ENCODE measurements around the gene GJD4.

GRCh38 chr10:35569111-35569707 lies 35.9 kb upstream of the GJD4 start:
- TF ChIP-seq POLR2A (IDR thresholded peaks at IDR 0.05; ENCODE audit: low read depth, low read length) (no peak), MTA2 (IDR thresholded peaks at IDR 0.05; ENCODE audit: low read depth) (no peak), ZBTB33 (IDR thresholded peaks at IDR 0.05) (no peak), POLR2AphosphoS5 (IDR thresholded peaks at IDR 0.05; ENCODE audit: low read length) (no peak), RFX5 (IDR thresholded peaks at IDR 0.05; ENCODE audit: low read depth, low read length) (no peak), FOXM1 (IDR thresholded peaks at IDR 0.05; ENCODE audit: low read depth, low read length) (no peak), TBL1XR1 (IDR thresholded peaks at IDR 0.05; ENCODE audit: low read depth, low read length) (no peak)
